AG04450 (cell line): ENCODE results near the gene AHRR. TPM values are rescaled to one million over a fixed set of nuclear protein-coding genes. Genes with fewer than 3 reads are reported as not detected.

ENCODE experiments used
- CTCF ChIA-PET: fragments of 300-600, 350-600 bp; formaldehyde crosslinking; extraction: SDS; loops from one replicate; lab custom pipeline; 2022; ENCODE audit warnings: antibody characterized with exemption, inconsistent platforms; lab: Charles Lee
- POLR2A ChIA-PET: fragments of 350-600 bp; formaldehyde crosslinking; extraction: SDS; loops from one replicate; lab custom pipeline; 2021; ENCODE audit warnings: antibody characterized with exemption, inconsistent platforms; lab: Yijun Ruan, JAX
- DNase-seq: peaks from one replicate; pipeline ENCODE4 v3.0.0-alpha.2; 2011; ENCODE audit warnings: low read depth, low spot score
- H3K27ac ChIP-seq: one replicate; pipeline ENCODE4 v1.5.1; 2012; ENCODE audit warnings: low read depth, low read length, control low read depth
- H3K27me3 ChIP-seq: one replicate; pipeline ENCODE4 v1.6.0; 2012; ENCODE audit warnings: low read length; ENCODE audit not compliant: control insufficient read depth, insufficient read depth
- H3K4me3 ChIP-seq: 2 replicates; pipeline ENCODE4 v1.5.1; 2011; ENCODE audit warnings: mild to moderate bottlenecking, low read depth, low read length, control low read depth
- H3K9me3 ChIP-seq: 2 replicates; pipeline ENCODE4 v1.5.1; 2012; ENCODE audit warnings: low read length; ENCODE audit not compliant: control insufficient read depth, insufficient read depth
- polyA plus RNA-seq: library from polyadenylated mRNA; depleted of rRNA; stranded (reverse); fragments of >200 nt; gene quantifications from 2 replicates; pipeline ENCODE4 v1.2.3, GENCODE V29; 2011
- TF ChIP-seq, protein P1 (sequence below): IDR thresholded peaks from 2 replicates; pipeline ENCODE4 v1.5.1; 2011; ENCODE audit warnings: low read depth, low read length, control low read depth, inconsistent platforms

AHRR gene
- polyA plus RNA-seq, 1 experiment, result 22.3 TPM

DNA sequence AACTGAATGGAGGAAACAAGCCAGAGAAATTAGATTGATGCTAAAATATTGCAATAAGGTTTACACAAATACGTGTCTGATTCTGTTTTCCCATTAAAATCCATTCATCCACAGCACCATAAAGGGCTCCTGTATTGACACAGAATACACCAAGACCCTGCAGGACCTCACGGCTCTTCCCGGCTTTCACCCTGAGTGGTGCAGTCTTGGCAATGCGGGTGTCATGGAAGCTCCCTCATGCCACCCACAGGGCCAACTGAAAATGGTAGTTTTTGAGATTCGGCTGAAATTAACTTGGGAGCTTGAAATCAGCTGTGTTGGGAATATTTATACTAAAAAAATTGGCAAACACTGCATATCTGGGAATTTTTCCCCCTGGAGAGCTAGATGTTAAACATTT lies 104.2 kb downstream of the AHRR start:
- DNase-seq, result no peak
- Histone ChIP-seq H3K27me3 (no peaks in the 10 kb centered on the region), H3K4me3 (no peak overlapping the region), H3K9me3 (peaks cover 22% of the 10 kb centered on the region; the same call in 1 of the 2 replicates), H3K27ac (no peak overlapping the region)
- ChIA-PET POLR2A (no interaction called here), CTCF (interaction anchor here (0.6 kb wide), 1 partner anchor 109 kb away, joined by 3 read pairs; no protein-coding TSS in a partner anchor)
- TF ChIP-seq, protein P1, sequence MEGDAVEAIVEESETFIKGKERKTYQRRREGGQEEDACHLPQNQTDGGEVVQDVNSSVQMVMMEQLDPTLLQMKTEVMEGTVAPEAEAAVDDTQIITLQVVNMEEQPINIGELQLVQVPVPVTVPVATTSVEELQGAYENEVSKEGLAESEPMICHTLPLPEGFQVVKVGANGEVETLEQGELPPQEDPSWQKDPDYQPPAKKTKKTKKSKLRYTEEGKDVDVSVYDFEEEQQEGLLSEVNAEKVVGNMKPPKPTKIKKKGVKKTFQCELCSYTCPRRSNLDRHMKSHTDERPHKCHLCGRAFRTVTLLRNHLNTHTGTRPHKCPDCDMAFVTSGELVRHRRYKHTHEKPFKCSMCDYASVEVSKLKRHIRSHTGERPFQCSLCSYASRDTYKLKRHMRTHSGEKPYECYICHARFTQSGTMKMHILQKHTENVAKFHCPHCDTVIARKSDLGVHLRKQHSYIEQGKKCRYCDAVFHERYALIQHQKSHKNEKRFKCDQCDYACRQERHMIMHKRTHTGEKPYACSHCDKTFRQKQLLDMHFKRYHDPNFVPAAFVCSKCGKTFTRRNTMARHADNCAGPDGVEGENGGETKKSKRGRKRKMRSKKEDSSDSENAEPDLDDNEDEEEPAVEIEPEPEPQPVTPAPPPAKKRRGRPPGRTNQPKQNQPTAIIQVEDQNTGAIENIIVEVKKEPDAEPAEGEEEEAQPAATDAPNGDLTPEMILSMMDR, result peak; percentile 11; the same call in 1 of the 2 replicates

- TF ChIP-seq, protein P1, result no peak
- Histone ChIP-seq H3K27ac (no peak overlapping the region), H3K4me3 (no peak overlapping the region), H3K9me3 (peaks cover 18% of the 10 kb centered on the region; the same call in 1 of the 2 replicates), H3K27me3 (no peaks in the 10 kb centered on the region)
- ChIA-PET POLR2A (no interaction called here), CTCF (interaction anchor here (0.6 kb wide), 1 partner anchor 110 kb away, joined by 3 read pairs; no protein-coding TSS in a partner anchor)
- DNase-seq, result no peak
These were observed 105.0 kb downstream of the AHRR start for GRCh38 chr5:426392-426976.

- Histone ChIP-seq H3K9me3 (peaks cover 18% of the 10 kb centered on the region; the same call in 1 of the 2 replicates), H3K27me3 (no peaks in the 10 kb centered on the region), H3K27ac (no peak overlapping the region), H3K4me3 (no peak overlapping the region)
- ChIA-PET CTCF (interaction anchor here (3.0 kb wide), 1 partner anchor 111 kb away, joined by 19 read pairs; no protein-coding TSS in a partner anchor), POLR2A (interaction anchor here (0.8 kb wide), 1 partner anchor 111 kb away, joined by 3 read pairs; no protein-coding TSS in a partner anchor)
- TF ChIP-seq, protein P1, result no peak
- no peak for DNase-seq
These were observed 106.0 kb downstream of the AHRR start for GRCh38 chr5:427415-428087.

GRCh38 chr5:428219-428618 lies 106.7 kb downstream of the AHRR start:
- Histone ChIP-seq H3K4me3 (no peak overlapping the region), H3K27me3 (no peaks in the 10 kb centered on the region), H3K9me3 (peaks cover 18% of the 10 kb centered on the region; the same call in 1 of the 2 replicates), H3K27ac (no peak overlapping the region)
- ChIA-PET POLR2A (interaction anchor here (0.8 kb wide), 1 partner anchor 111 kb away, joined by 3 read pairs; no protein-coding TSS in a partner anchor), CTCF (interaction anchor here (2.9 to 3.0 kb wide), 2 partner anchors 18 to 111 kb away, joined by 13 to 19 read pairs; no protein-coding TSS in a partner anchor)
- no peak for DNase-seq
- TF ChIP-seq, protein P1, result no peak
